ENCODE results near the gene IPO7. TPM values are rescaled to one million over a fixed set of nuclear protein-coding genes. Genes with fewer than 3 reads are reported as not detected.
A peak's percentile ranks its signal among the peaks of the same experiment; 100 is the strongest.

The IPO7 gene
- total and polyA plus RNA-seq, 2 of the 13 experiments (the other 11 are each of a cell fraction or from before 2014, with no cell fraction given): 59.4 to 98.4 TPM

GRCh38 chr11:9461063-9461759 lies 76.8 kb downstream of the IPO7 start (continued):
- TF ChIP-seq FLYWCH1 (CRISPR knock-in tag; IDR thresholded peaks at IDR 0.05) (no peak), PHB2 (IDR thresholded peaks at IDR 0.05; ENCODE audit: partially characterized antibody) (no peak), ZNF318 (CRISPR knock-in tag; IDR thresholded peaks at IDR 0.05) (0 out of 2 replicates have a peak, but pooled peaks have one; percentile 57), TCF7 (IDR thresholded peaks at IDR 0.05; ENCODE audit: low read depth) (no peak), ZNF704 (CRISPR knock-in tag; IDR thresholded peaks at IDR 0.05; ENCODE audit: borderline replicate concordance) (no peak), CEBPG (CRISPR knock-in tag; IDR thresholded peaks at IDR 0.05) (no peak), ZNF138 (CRISPR knock-in tag; IDR thresholded peaks at IDR 0.05; ENCODE audit: low read depth) (no peak), STAT5B (CRISPR knock-in tag; IDR thresholded peaks at IDR 0.05) (no peak), ZNF569 (CRISPR knock-in tag; IDR thresholded peaks at IDR 0.05; ENCODE audit: borderline replicate concordance) (0 out of 2 replicates have a peak, but pooled peaks have one; percentile 25), SP1 (IDR thresholded peaks at IDR 0.05) (no peak), SP1 (CRISPR knock-in tag; IDR thresholded peaks at IDR 0.05) (no peak), PPARG (CRISPR knock-in tag; conservative IDR thresholded peaks at IDR 0.05) (0 out of 2 replicates have a peak, but pooled peaks have one; percentile 34), ATAD3A (CRISPR knock-in tag; IDR thresholded peaks at IDR 0.05) (no peak), ZNF335 (CRISPR knock-in tag; IDR thresholded peaks at IDR 0.05) (no peak), ZBTB38 (CRISPR knock-in tag; IDR thresholded peaks at IDR 0.05) (peak; percentile 72; the same call in 1 of the 2 replicates), ELF3 (CRISPR knock-in tag; IDR thresholded peaks at IDR 0.05) (no peak; the same call in 1 of the 2 replicates), NCOR1 (IDR thresholded peaks at IDR 0.05; ENCODE audit: borderline replicate concordance, low read length) (no peak), ZBTB43 (CRISPR knock-in tag; conservative IDR thresholded peaks at IDR 0.05) (no peak)
- TF ChIP-seq, protein P1, sequence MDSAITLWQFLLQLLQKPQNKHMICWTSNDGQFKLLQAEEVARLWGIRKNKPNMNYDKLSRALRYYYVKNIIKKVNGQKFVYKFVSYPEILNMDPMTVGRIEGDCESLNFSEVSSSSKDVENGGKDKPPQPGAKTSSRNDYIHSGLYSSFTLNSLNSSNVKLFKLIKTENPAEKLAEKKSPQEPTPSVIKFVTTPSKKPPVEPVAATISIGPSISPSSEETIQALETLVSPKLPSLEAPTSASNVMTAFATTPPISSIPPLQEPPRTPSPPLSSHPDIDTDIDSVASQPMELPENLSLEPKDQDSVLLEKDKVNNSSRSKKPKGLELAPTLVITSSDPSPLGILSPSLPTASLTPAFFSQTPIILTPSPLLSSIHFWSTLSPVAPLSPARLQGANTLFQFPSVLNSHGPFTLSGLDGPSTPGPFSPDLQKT (CRISPR knock-in tag; IDR thresholded peaks at IDR 0.05; ENCODE audit: borderline replicate concordance): no peak

Measured in HepG2 (cell line).